Hepatocyte (in vitro differentiated cells): ENCODE data around the gene HIBADH. TPM values are rescaled to one million over a fixed set of nuclear protein-coding genes. Genes with fewer than 3 reads are reported as not detected.

Experiments
- DNase-seq: peaks from one replicate; pipeline ENCODE4 v3.0.0-alpha.2; 2016; ENCODE audit warnings: low spot score
- H2AFZ ChIP-seq: fragments of 200-600 bp; sonication (generic); 2 replicates; pipeline ENCODE4 v1.6.0; 2016; ENCODE audit warnings: antibody characterized with exemption, mild to moderate bottlenecking
- H3K27ac ChIP-seq: fragments of 200-600 bp; sonication (generic); 2 replicates; pipeline ENCODE4 v1.5.1; 2016; ENCODE audit warnings: mild to moderate bottlenecking
- H3K27me3 ChIP-seq: fragments of 200-600 bp; sonication (generic); 2 replicates; pipeline ENCODE4 v1.6.1; 2016
- H3K36me3 ChIP-seq: fragments of 200-600 bp; sonication (generic); replicated peaks from 2 replicates; pipeline ENCODE4 v1.5.1; 2016; ENCODE audit warnings: low read depth; ENCODE audit not compliant: insufficient read depth
- H3K4me1 ChIP-seq: fragments of 200-600 bp; sonication (generic); 2 replicates; pipeline ENCODE4 v1.5.1; 2016; ENCODE audit warnings: mild to moderate bottlenecking, moderate library complexity; ENCODE audit not compliant: insufficient read depth
- H3K4me2 ChIP-seq: fragments of 200-600 bp; sonication (generic); 2 replicates; pipeline ENCODE4 v1.6.0; 2016
- H3K4me3 ChIP-seq: fragments of 200-600 bp; sonication (generic); 2 replicates; pipeline ENCODE4 v1.5.1; 2016; ENCODE audit warnings: mild to moderate bottlenecking
- H3K79me2 ChIP-seq: fragments of 200-600 bp; sonication (generic); 2 replicates; pipeline ENCODE4 v1.6.0; 2017; ENCODE audit warnings: mild to moderate bottlenecking
- H3K9me2 ChIP-seq: fragments of 200-600 bp; sonication (generic); replicated peaks from 2 replicates; pipeline ENCODE4 v1.6.0; 2017; ENCODE audit warnings: mild to moderate bottlenecking; ENCODE audit not compliant: insufficient read depth
- H3K9me3 ChIP-seq: fragments of 200-600 bp; sonication (generic); 2 replicates; pipeline ENCODE4 v1.5.1; 2016; ENCODE audit warnings: low read depth, mild to moderate bottlenecking
- H4K20me1 ChIP-seq: fragments of 200-600 bp; sonication (generic); 2 replicates; pipeline ENCODE4 v1.6.0; 2016; ENCODE audit warnings: mild to moderate bottlenecking; ENCODE audit not compliant: insufficient read depth, poor library complexity, severe bottlenecking
- CTCF ChIP-seq: fragments of 200-600 bp; sonication (generic); IDR thresholded peaks from 2 replicates; pipeline ENCODE4 v1.5.1; 2016; ENCODE audit warnings: antibody characterized with exemption, mild to moderate bottlenecking; ENCODE audit not compliant: poor library complexity
- EZH2 ChIP-seq: fragments of 200-600 bp; sonication (generic); IDR thresholded peaks from 2 replicates; pipeline ENCODE4 v1.6.1; 2016; ENCODE audit warnings: antibody characterized with exemption, mild to moderate bottlenecking, borderline replicate concordance
- EZH2phosphoT487 ChIP-seq: fragments of 200-600 bp; sonication (generic); IDR thresholded peaks from one replicate; pipeline ENCODE4 v1.6.1; 2018; ENCODE audit warnings: antibody characterized with exemption, mild to moderate bottlenecking, low read depth, moderate library complexity; ENCODE audit not compliant: unreplicated experiment, severe bottlenecking
- WGBS: methylation state at CpG from one replicate; pipeline ENCODE4 v1.1.6; 2016; ENCODE audit warnings: low lambda C conversion rate; ENCODE audit errors: missing lambda C conversion rate; 5-methylcytosine and 5-hydroxymethylcytosine counted together
- polyA plus RNA-seq: library from polyadenylated mRNA; unstranded; fragments of >200 nt; fragmentation: Nextera tagmentation; extraction: Ambion mirVana; gene quantifications from 2 replicates; pipeline ENCODE4 v1.2.1, GENCODE V29; 2016
- total RNA-seq: library from RNA; depleted of rRNA; stranded (reverse); fragments of >200 nt; gene quantifications from 2 replicates; pipeline ENCODE4 v1.2.3, GENCODE V29; 2014

The HIBADH gene
- total and polyA plus RNA-seq, 2 experiments from 2014 or later = 56.1 to 65.5 TPM

DNA sequence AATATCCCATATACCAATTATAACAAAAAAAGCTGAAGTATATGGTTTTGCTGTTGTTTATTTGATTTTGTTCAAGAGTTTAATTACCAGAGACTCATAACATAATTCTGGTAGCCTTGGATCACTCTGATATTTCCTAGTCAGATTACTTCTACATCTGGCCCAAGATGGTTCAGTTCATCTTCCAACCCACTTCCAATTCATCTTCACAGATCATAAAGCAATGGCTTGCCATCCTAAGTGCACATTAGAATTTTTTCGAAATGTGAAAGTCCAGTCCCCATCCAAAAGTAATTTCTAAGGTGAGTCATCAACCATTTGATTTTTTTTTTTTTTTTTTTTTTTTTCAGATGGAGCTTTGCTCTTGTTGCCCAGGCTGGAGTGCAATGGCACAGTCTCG, 8.0 kb upstream of the HIBADH start:
- no peak overlapping the region for H2AFZ ChIP-seq
- H3K9me3 ChIP-seq = no peaks in the 10 kb centered on the region
- no peaks in the 10 kb centered on the region for H3K36me3 ChIP-seq
- no peak overlapping the region for H3K4me2 ChIP-seq
- no peaks in the 10 kb centered on the region for H3K9me2 ChIP-seq
- no peaks in the 10 kb centered on the region for H3K27me3 ChIP-seq
- WGBS = 82% methylated on average over 2 of the region's 2 CpGs
- no peaks in the 10 kb centered on the region for H3K4me1 ChIP-seq
- H3K79me2 ChIP-seq = no peaks in the 10 kb centered on the region
- no peaks in the 10 kb centered on the region for H4K20me1 ChIP-seq
- no peak overlapping the region for H3K4me3 ChIP-seq
- TF ChIP-seq CTCF (no peak), EZH2phosphoT487 (no peak), EZH2 (no peak)
- no peak for DNase-seq
- H3K27ac ChIP-seq = no peak overlapping the region

- H3K79me2 ChIP-seq = no peaks in the 10 kb centered on the region
- H2AFZ ChIP-seq = no peak overlapping the region
- TF ChIP-seq EZH2phosphoT487 (no peak), EZH2 (no peak), CTCF (no peak)
- H3K4me3 ChIP-seq = no peak overlapping the region
- no peaks in the 10 kb centered on the region for H3K9me3 ChIP-seq
- 91% methylated on average over 2 of the region's 2 CpGs for WGBS
- no peaks in the 10 kb centered on the region for H3K4me1 ChIP-seq
- H3K27me3 ChIP-seq = no peaks in the 10 kb centered on the region
- no peaks in the 10 kb centered on the region for H4K20me1 ChIP-seq
- H3K36me3 ChIP-seq = no peaks in the 10 kb centered on the region
- no peak for DNase-seq
- no peak overlapping the region for H3K27ac ChIP-seq
- H3K4me2 ChIP-seq = no peak overlapping the region
- no peaks in the 10 kb centered on the region for H3K9me2 ChIP-seq
Measured at GRCh38 chr7:27670177-27670576, 7.5 kb upstream of the HIBADH start.

DNA sequence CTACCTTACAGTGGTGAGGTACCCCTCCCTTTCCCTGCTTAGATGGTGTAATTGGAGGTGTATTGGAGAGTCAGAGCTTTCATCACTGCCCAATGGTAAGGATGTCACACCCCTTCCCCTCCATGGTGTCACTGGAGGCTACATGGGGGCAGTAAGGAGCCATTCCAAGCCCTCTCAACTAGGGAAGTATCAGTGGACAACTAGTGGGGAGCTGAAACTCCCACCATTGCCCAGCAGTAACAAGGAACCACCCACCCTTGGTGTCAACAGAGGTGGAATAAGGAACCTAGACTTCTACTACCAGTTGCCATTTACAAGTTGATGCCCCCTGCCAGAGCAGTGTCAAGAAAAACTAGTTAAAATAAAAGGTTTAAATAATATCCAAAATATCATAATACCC, 2.8 kb upstream of the HIBADH start:
- peaks cover 16% of the 10 kb centered on the region for H3K79me2 ChIP-seq
- H3K4me3 ChIP-seq = no peak overlapping the region
- no peaks in the 10 kb centered on the region for H3K9me3 ChIP-seq
- no peak for DNase-seq
- no peak overlapping the region for H3K4me2 ChIP-seq
- no peaks in the 10 kb centered on the region for H3K27me3 ChIP-seq
- H3K9me2 ChIP-seq = no peaks in the 10 kb centered on the region
- no peak overlapping the region for H2AFZ ChIP-seq
- H4K20me1 ChIP-seq = no peaks in the 10 kb centered on the region
- no peaks in the 10 kb centered on the region for H3K36me3 ChIP-seq
- H3K27ac ChIP-seq = no peak overlapping the region
- H3K4me1 ChIP-seq = peaks cover 12% of the 10 kb centered on the region
- TF ChIP-seq EZH2 (no peak), EZH2phosphoT487 (no peak), CTCF (no peak)

DNA sequence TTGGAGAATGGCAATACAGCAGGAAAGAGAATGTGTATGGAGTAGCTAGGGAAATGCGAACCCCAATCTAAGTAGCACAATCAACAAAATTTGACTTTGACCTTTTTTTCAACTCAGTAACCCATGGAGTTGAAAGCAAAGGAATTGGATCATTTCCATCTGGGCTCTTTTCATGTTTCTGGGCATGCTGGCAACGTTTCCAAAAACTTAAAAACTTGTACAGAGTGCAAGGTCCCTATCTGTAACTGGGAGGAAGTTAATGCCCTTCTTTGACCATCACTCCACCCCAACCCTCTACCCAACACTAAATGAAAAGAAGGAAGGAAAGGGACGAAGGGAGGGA, 1.3 kb upstream of the HIBADH start:
- no peak for TF ChIP-seq EZH2phosphoT487
- TF ChIP-seq CTCF = no peak
- TF ChIP-seq EZH2 = no peak
- peak overlapping the region; percentile 85 for H3K27ac ChIP-seq
- no peaks in the 10 kb centered on the region for H3K36me3 ChIP-seq
- peak overlapping the region; percentile 72 for H3K4me2 ChIP-seq
- no peak overlapping the region for H3K4me3 ChIP-seq
- H3K9me2 ChIP-seq = no peaks in the 10 kb centered on the region
- H3K79me2 ChIP-seq = peaks cover 32% of the 10 kb centered on the region
- DNase-seq = no peak
- H3K9me3 ChIP-seq = no peaks in the 10 kb centered on the region
- H2AFZ ChIP-seq = no peak overlapping the region
- no peaks in the 10 kb centered on the region for H4K20me1 ChIP-seq
- 78% methylated on average over 3 of the region's 3 CpGs for WGBS
- peaks cover 12% of the 10 kb centered on the region for H3K4me1 ChIP-seq
- H3K27me3 ChIP-seq = no peaks in the 10 kb centered on the region
